Measurements from ENCODE around the gene KRT33B. TPM values are rescaled to one million over a fixed set of nuclear protein-coding genes. Genes with fewer than 3 reads are reported as not detected.
A peak's percentile ranks its signal among the peaks of the same experiment; 100 is the strongest.

KRT33B gene
- total and polyA plus RNA-seq, 2 experiments from 2014 or later = 0.35 TPM; not detected in 1

- H3K27ac ChIP-seq = peak overlapping the region; percentile 31
- DNase-seq (ENCODE audit: low spot score) = peak; percentile 63
- H3K9me2 ChIP-seq (replicated peaks; ENCODE audit: insufficient read depth) = no peaks in the 10 kb centered on the region
- H3K4me2 ChIP-seq = no peak overlapping the region
- no peaks in the 10 kb centered on the region for H3K9me3 ChIP-seq (ENCODE audit: low read depth)
- H2AFZ ChIP-seq = no peak overlapping the region
- H3K79me2 ChIP-seq = no peaks in the 10 kb centered on the region
- TF ChIP-seq EZH2 (IDR thresholded peaks at IDR 0.05; ENCODE audit: borderline replicate concordance) (no peak), CTCF (IDR thresholded peaks at IDR 0.05; ENCODE audit: poor library complexity) (no peak), EZH2phosphoT487 (IDR thresholded peaks at IDR 0.05; ENCODE audit: low read depth, severe bottlenecking, unreplicated experiment) (no peak)
- no peak overlapping the region for H3K4me3 ChIP-seq
- H4K20me1 ChIP-seq (ENCODE audit: insufficient read depth, poor library complexity, severe bottlenecking) = no peaks in the 10 kb centered on the region
- peaks cover 6% of the 10 kb centered on the region for H3K4me1 ChIP-seq (ENCODE audit: insufficient read depth)
- 65% methylated on average over 7 of the region's 7 CpGs for WGBS (ENCODE audit: low lambda C conversion rate, missing lambda C conversion rate)
- H3K27me3 ChIP-seq = no peaks in the 10 kb centered on the region
- H3K36me3 ChIP-seq (replicated peaks; ENCODE audit: insufficient read depth, low read depth) = no peaks in the 10 kb centered on the region
Measured at GRCh38 chr17:41404024-41404671, 34.5 kb upstream of the KRT33B start.

GRCh38 chr17:41403404-41404023, 33.9 kb upstream of the KRT33B start:
- no peaks in the 10 kb centered on the region for H3K36me3 ChIP-seq (replicated peaks; ENCODE audit: insufficient read depth, low read depth)
- H3K27ac ChIP-seq = no peak overlapping the region
- no peaks in the 10 kb centered on the region for H3K79me2 ChIP-seq
- no peaks in the 10 kb centered on the region for H4K20me1 ChIP-seq (ENCODE audit: insufficient read depth, poor library complexity, severe bottlenecking)
- no peak overlapping the region for H2AFZ ChIP-seq
- no peak overlapping the region for H3K4me3 ChIP-seq
- H3K4me1 ChIP-seq (ENCODE audit: insufficient read depth) = peaks cover 6% of the 10 kb centered on the region
- H3K4me2 ChIP-seq = no peak overlapping the region
- no peaks in the 10 kb centered on the region for H3K9me2 ChIP-seq (replicated peaks; ENCODE audit: insufficient read depth)
- H3K27me3 ChIP-seq = no peaks in the 10 kb centered on the region
- no peak for TF ChIP-seq CTCF (IDR thresholded peaks at IDR 0.05; ENCODE audit: poor library complexity)
- TF ChIP-seq EZH2phosphoT487 (IDR thresholded peaks at IDR 0.05; ENCODE audit: low read depth, severe bottlenecking, unreplicated experiment) = no peak
- TF ChIP-seq EZH2 (IDR thresholded peaks at IDR 0.05; ENCODE audit: borderline replicate concordance) = no peak
- WGBS (ENCODE audit: low lambda C conversion rate, missing lambda C conversion rate) = 76% methylated on average over 4 of the region's 4 CpGs
- no peaks in the 10 kb centered on the region for H3K9me3 ChIP-seq (ENCODE audit: low read depth)
- DNase-seq (ENCODE audit: low spot score) = no peak

- WGBS (ENCODE audit: low lambda C conversion rate, missing lambda C conversion rate) = 96% methylated on average over 5 of the region's 5 CpGs
- no peak for DNase-seq (ENCODE audit: low spot score)
- no peaks in the 10 kb centered on the region for H3K36me3 ChIP-seq (replicated peaks; ENCODE audit: insufficient read depth, low read depth)
- H2AFZ ChIP-seq = no peak overlapping the region
- no peaks in the 10 kb centered on the region for H4K20me1 ChIP-seq (ENCODE audit: insufficient read depth, poor library complexity, severe bottlenecking)
- TF ChIP-seq EZH2phosphoT487 (IDR thresholded peaks at IDR 0.05; ENCODE audit: low read depth, severe bottlenecking, unreplicated experiment) (no peak), EZH2 (IDR thresholded peaks at IDR 0.05; ENCODE audit: borderline replicate concordance) (no peak), CTCF (IDR thresholded peaks at IDR 0.05; ENCODE audit: poor library complexity) (no peak)
- no peaks in the 10 kb centered on the region for H3K9me2 ChIP-seq (replicated peaks; ENCODE audit: insufficient read depth)
- peaks cover 6% of the 10 kb centered on the region for H3K4me1 ChIP-seq (ENCODE audit: insufficient read depth)
- no peaks in the 10 kb centered on the region for H3K9me3 ChIP-seq (ENCODE audit: low read depth)
- no peaks in the 10 kb centered on the region for H3K27me3 ChIP-seq
- H3K79me2 ChIP-seq = no peaks in the 10 kb centered on the region
- H3K4me2 ChIP-seq = no peak overlapping the region
- no peak overlapping the region for H3K4me3 ChIP-seq
- no peak overlapping the region for H3K27ac ChIP-seq
Measured at GRCh38 chr17:41402161-41402560, 32.5 kb upstream of the KRT33B start.

Data from hepatocyte (in vitro differentiated cells).